NB4 (cell line): Measurements from ENCODE around the gene LGMN.
"Not testable (repeated sequence)": the region's sequence is repeated elsewhere in the genome, so short reads cannot be mapped to it uniquely, and the experiment has no call there.

Source experiments
- DNase-seq: peaks from one replicate; pipeline ENCODE4 v3.0.0; 2010; ENCODE audit warnings: low read depth
- H3K4me3 ChIP-seq: one replicate; pipeline ENCODE4 v1.5.1; 2011; ENCODE audit warnings: mild to moderate bottlenecking, low read depth, low read length, moderate library complexity
- MAX ChIP-seq: IDR thresholded peaks from 2 replicates; pipeline ENCODE4 v1.6.1; 2011; ENCODE audit warnings: low read depth, low read length
- MYC ChIP-seq: IDR thresholded peaks from 2 replicates; pipeline ENCODE4 v1.6.1; 2011; ENCODE audit warnings: low read depth, low read length
- POLR2A ChIP-seq: IDR thresholded peaks from 2 replicates; pipeline ENCODE4 v1.6.1; 2011; ENCODE audit warnings: mild to moderate bottlenecking; ENCODE audit not compliant: insufficient read length; ENCODE audit errors: extremely low read depth
- TF ChIP-seq, protein P1 (sequence below): IDR thresholded peaks from one replicate; pipeline ENCODE4 v1.5.1; 2012; ENCODE audit warnings: low read depth, low read length

LGMN gene

DNA sequence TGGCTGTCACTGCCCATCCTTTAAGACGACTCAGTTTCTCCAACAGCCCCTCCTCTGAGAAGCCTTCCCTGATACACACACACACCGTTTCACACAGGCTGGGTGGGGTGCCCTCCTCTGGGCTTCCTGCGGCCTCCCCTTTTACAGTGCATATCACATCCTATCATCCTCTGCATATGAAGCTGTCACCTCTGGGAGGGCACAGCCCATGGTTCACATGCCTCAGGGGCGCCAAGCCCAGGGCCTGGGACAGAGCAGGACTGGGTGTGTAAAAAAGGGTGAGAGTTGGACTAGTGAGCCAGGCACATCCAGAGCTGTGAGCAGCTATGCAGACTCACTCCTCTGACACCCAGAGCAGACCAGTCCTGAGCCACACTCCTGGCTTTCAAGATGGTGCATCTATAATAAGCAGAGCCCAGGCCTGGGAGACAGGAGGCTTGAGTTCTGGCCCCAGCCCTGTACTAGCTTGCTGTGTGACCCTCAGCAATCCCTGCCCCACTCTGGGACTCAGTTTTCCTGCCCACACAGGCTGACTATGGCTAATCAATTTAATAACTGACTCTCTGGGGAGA lies 62.6 kb downstream of the LGMN start:
- TF ChIP-seq POLR2A (no peak), MAX (no peak), MYC (no peak)
- TF ChIP-seq, protein P1, sequence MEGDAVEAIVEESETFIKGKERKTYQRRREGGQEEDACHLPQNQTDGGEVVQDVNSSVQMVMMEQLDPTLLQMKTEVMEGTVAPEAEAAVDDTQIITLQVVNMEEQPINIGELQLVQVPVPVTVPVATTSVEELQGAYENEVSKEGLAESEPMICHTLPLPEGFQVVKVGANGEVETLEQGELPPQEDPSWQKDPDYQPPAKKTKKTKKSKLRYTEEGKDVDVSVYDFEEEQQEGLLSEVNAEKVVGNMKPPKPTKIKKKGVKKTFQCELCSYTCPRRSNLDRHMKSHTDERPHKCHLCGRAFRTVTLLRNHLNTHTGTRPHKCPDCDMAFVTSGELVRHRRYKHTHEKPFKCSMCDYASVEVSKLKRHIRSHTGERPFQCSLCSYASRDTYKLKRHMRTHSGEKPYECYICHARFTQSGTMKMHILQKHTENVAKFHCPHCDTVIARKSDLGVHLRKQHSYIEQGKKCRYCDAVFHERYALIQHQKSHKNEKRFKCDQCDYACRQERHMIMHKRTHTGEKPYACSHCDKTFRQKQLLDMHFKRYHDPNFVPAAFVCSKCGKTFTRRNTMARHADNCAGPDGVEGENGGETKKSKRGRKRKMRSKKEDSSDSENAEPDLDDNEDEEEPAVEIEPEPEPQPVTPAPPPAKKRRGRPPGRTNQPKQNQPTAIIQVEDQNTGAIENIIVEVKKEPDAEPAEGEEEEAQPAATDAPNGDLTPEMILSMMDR = no peak
- DNase-seq = no peak
- H3K4me3 ChIP-seq = no peak overlapping the region

DNA sequence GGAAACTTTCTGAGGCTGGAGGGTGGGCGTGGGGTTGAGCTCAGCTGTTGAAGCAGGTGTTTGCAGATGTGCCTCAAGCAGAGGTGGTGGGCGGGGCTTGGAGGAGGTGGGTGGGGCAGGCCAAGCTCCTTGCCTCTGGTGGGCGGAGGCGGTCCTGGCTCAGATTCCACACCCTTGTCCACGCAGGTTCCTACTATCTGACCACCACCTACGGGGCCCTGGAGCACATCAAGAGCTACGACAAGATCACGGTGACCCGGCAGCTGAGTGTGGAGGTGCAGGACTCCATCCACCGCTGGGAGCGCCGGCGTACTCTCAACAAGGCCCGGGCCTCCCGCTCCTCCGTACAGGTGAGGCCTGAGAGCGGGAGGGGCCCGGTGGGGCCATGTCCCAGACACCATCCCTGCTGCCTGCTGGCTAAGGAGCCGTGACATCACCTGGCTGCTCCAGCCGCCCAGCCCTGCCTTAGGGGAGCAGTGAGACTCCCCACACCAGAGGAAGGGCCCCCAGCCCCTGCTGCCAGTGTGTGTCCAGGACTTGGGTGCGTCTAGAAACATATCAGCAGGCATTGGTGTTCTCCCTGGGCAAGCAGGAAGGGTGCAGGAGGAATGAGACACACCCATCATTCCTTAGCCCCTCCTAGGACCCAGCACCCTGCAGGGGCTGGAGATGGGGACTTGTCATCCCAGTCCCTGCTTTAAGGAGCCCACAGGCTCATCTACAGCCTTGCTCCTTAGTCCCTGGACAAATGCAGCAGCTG lies 63.4 kb downstream of the LGMN start:
- no peak overlapping the region for H3K4me3 ChIP-seq
- TF ChIP-seq MAX = no peak
- no peak for TF ChIP-seq POLR2A
- TF ChIP-seq, protein P1 = no peak
- no peak for TF ChIP-seq MYC
- DNase-seq = no peak

- no peak overlapping the region for H3K4me3 ChIP-seq
- no peak for DNase-seq
- TF ChIP-seq, protein P1 = no peak
- TF ChIP-seq MYC = no peak
- no peak for TF ChIP-seq MAX
- TF ChIP-seq POLR2A = no peak
Observed at GRCh38 chr14:92683041-92683440, 65.4 kb downstream of the LGMN start.

- TF ChIP-seq, protein P1 = peak; percentile 92
- TF ChIP-seq POLR2A = no peak
- DNase-seq = peak; percentile 79
Observed at GRCh38 chr14:92680781-92681650, 67.4 kb downstream of the LGMN start.

DNA sequence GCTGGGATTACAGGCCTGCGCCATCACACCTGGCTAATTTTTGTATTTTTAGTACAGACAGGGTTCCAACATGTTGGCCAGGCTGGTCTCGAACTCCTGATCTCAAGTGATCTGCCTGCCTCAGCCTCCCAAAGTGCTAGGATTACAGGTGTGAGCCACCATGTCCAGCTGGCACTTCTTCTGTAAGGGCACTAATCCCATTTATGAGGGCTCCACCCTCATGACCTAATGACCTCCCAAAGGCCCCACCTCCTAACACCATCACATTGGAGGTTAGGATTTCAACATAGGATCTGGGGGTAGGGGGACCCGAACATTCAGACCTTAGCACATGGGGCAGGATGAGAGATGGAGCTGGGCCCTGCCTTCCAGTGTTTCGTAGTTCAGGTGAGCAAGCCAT lies 68.1 kb downstream of the LGMN start:
- not testable (repeated sequence) for DNase-seq, H3K4me3 ChIP-seq

More at GRCh38 chr14:92680781-92681650, 67.4 kb downstream of the LGMN start:
- no peak overlapping the region for H3K4me3 ChIP-seq

- no peak for TF ChIP-seq MYC
- TF ChIP-seq MAX = no peak
- no peak for TF ChIP-seq POLR2A
- TF ChIP-seq, protein P1 = no peak
- DNase-seq = no peak
- no peak overlapping the region for H3K4me3 ChIP-seq
Observed at GRCh38 chr14:92679246-92679645, 69.2 kb downstream of the LGMN start.
